A673 (cell line): ENCODE measurements around the gene OSBP2. TPM values are rescaled to one million over a fixed set of nuclear protein-coding genes. Genes with fewer than 3 reads are reported as not detected.

Experiments
- BruUV-seq: library from RNA; stranded (reverse); fragments of 400-500 nt; replicated peaks from 2 replicates; lab custom pipeline; 2021; lab: Mats Ljungman, UMichigan
- CTCF ChIA-PET: fragments of 300-600 bp; sonication (Branson Sonifier 250); formaldehyde crosslinking; loops from one replicate; lab custom pipeline; 2022; ENCODE audit warnings: antibody characterized with exemption; lab: Charles Lee
- POLR2A ChIA-PET: fragments of 300-600 bp; sonication (Branson Sonifier 250); formaldehyde crosslinking; loops from one replicate; lab custom pipeline; 2022; ENCODE audit warnings: antibody characterized with exemption; ENCODE audit not compliant: low non-redundant PET; lab: Charles Lee
- DNase-seq: peaks from one replicate; pipeline ENCODE4 v3.0.0-alpha.2; 2015; ENCODE audit warnings: low spot score
- H3K27ac ChIP-seq: fragments of 200-600 bp; sonication (generic); 2 replicates; pipeline ENCODE4 v1.5.1; 2016; ENCODE audit warnings: mixed run types, low read depth, mild to moderate bottlenecking, mixed read lengths, antibody characterized with exemption, low read length; ENCODE audit not compliant: poor library complexity, severe bottlenecking
- H3K27me3 ChIP-seq: fragments of 200-600 bp; sonication (generic); replicated peaks from 2 replicates; pipeline ENCODE4 v1.6.1; 2017; ENCODE audit warnings: mixed run types, low read depth, mild to moderate bottlenecking, mixed read lengths, antibody characterized with exemption, low read length; ENCODE audit not compliant: insufficient read depth, poor library complexity
- H3K36me3 ChIP-seq: fragments of 200-600 bp; sonication (generic); 2 replicates; pipeline ENCODE4 v1.6.1; 2016; ENCODE audit warnings: mixed run types, mild to moderate bottlenecking, mixed read lengths, antibody characterized with exemption, low read length; ENCODE audit not compliant: insufficient read depth, poor library complexity, severe bottlenecking
- H3K4me1 ChIP-seq: fragments of 200-600 bp; sonication (generic); 2 replicates; pipeline ENCODE4 v1.6.1; 2017; ENCODE audit warnings: mixed run types, mild to moderate bottlenecking, mixed read lengths, antibody characterized with exemption, low read length; ENCODE audit not compliant: insufficient read depth, poor library complexity, severe bottlenecking
- H3K4me3 ChIP-seq: fragments of 200-600 bp; sonication (generic); 2 replicates; pipeline ENCODE4 v1.5.1; 2016; ENCODE audit warnings: low read depth, mixed run types, mild to moderate bottlenecking, mixed read lengths, low read length; ENCODE audit not compliant: poor library complexity, severe bottlenecking
- H3K9me3 ChIP-seq: fragments of 200-600 bp; sonication (generic); 2 replicates; pipeline ENCODE4 v1.6.1; 2016; ENCODE audit warnings: mixed run types, low read depth, mild to moderate bottlenecking, mixed read lengths, antibody characterized with exemption, low read length; ENCODE audit not compliant: poor library complexity, severe bottlenecking
- EZH2 ChIP-seq: fragments of 200-600 bp; sonication (generic); IDR thresholded peaks from 2 replicates; pipeline ENCODE4 v1.6.1; 2017; ENCODE audit warnings: borderline replicate concordance, low read depth, mild to moderate bottlenecking, mixed read lengths, antibody characterized with exemption, low read length; ENCODE audit not compliant: poor library complexity, severe bottlenecking
- intact Hi-C: fragments of 100-400 bp; cut with micrococcal nuclease; formaldehyde crosslinking; loops from one replicate; pipeline ENCODE4 v1.10.0; 2022; ENCODE audit not compliant: unreplicated experiment
- total RNA-seq: library from RNA; stranded (reverse); gene quantifications from 2 replicates; pipeline ENCODE4 v1.2.3, GENCODE V29; 2021
- TF ChIP-seq, protein P1 (sequence below): fragments of 300-800, 200-600 bp; sonication (generic); conservative IDR thresholded peaks from 2 replicates; pipeline ENCODE4 v1.5.1; 2017; ENCODE audit warnings: low read depth, mild to moderate bottlenecking, antibody characterized with exemption, low read length, moderate library complexity, mixed read lengths

The OSBP2 gene
- total RNA-seq, 1 experiment from 2014 or later = 1.8 TPM

DNA sequence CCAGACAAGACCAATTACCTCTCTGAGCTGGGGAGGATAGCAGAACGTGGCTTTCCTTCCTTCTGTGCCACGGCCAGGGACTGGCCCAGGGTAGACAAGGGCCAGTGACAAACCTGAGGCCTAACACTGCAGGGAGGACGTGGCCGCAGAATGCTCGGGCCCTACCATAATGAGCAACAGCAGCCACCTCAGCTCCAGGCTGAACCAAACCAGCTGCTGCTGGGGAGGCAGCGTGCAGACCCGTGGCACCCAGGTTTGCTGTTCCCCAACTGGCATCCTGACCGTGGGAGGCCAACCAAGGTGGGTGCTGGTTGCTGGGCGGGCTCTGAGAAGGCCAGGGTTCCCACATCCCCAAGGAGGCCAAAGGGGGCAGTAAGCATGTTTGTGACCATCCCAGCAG is 190.9 kb downstream of the OSBP2 start:
- BruUV-seq = no TSS peak
- CTCF ChIA-PET = no interaction called here
- POLR2A ChIA-PET = no interaction called here
- peaks cover 10% of the 10 kb centered on the region for H3K4me1 ChIP-seq
- no peaks in the 10 kb centered on the region for H3K27me3 ChIP-seq
- DNase-seq = no peak
- no peaks in the 10 kb centered on the region for H3K36me3 ChIP-seq
- TF ChIP-seq, protein P1, sequence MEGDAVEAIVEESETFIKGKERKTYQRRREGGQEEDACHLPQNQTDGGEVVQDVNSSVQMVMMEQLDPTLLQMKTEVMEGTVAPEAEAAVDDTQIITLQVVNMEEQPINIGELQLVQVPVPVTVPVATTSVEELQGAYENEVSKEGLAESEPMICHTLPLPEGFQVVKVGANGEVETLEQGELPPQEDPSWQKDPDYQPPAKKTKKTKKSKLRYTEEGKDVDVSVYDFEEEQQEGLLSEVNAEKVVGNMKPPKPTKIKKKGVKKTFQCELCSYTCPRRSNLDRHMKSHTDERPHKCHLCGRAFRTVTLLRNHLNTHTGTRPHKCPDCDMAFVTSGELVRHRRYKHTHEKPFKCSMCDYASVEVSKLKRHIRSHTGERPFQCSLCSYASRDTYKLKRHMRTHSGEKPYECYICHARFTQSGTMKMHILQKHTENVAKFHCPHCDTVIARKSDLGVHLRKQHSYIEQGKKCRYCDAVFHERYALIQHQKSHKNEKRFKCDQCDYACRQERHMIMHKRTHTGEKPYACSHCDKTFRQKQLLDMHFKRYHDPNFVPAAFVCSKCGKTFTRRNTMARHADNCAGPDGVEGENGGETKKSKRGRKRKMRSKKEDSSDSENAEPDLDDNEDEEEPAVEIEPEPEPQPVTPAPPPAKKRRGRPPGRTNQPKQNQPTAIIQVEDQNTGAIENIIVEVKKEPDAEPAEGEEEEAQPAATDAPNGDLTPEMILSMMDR = no peak
- TF ChIP-seq EZH2 = no peak
- intact Hi-C loops = no loop called here
- H3K4me3 ChIP-seq = no peak overlapping the region
- no peaks in the 10 kb centered on the region for H3K9me3 ChIP-seq
- no peak overlapping the region for H3K27ac ChIP-seq

DNA sequence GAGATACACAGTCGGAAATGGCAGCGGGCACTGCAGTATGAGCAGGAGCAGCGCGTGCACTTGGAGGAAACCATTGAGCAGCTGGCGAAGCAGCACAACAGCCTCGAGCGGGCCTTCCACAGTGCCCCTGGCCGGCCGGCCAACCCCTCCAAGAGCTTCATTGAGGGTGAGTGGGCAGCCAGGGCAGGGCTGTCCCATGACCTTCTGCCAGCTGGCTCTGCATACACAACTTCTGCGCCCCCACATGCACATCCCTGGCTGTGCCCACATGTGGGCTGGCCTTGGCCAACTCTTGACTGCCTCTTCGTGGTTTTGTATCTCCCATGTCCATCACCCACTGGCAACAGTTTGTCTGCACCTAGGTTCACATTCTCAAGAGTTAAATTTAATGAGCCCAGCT is 192.8 kb downstream of the OSBP2 start:
- intact Hi-C loops = no loop called here
- no peaks in the 10 kb centered on the region for H3K9me3 ChIP-seq
- TF ChIP-seq, protein P1 = no peak
- no peak for TF ChIP-seq EZH2
- BruUV-seq = no TSS peak
- POLR2A ChIA-PET = no interaction called here
- no peak overlapping the region for H3K4me3 ChIP-seq
- H3K4me1 ChIP-seq = no peaks in the 10 kb centered on the region
- no peak overlapping the region for H3K27ac ChIP-seq
- CTCF ChIA-PET = no interaction called here
- H3K36me3 ChIP-seq = no peaks in the 10 kb centered on the region
- H3K27me3 ChIP-seq = no peaks in the 10 kb centered on the region
- DNase-seq = no peak

DNA sequence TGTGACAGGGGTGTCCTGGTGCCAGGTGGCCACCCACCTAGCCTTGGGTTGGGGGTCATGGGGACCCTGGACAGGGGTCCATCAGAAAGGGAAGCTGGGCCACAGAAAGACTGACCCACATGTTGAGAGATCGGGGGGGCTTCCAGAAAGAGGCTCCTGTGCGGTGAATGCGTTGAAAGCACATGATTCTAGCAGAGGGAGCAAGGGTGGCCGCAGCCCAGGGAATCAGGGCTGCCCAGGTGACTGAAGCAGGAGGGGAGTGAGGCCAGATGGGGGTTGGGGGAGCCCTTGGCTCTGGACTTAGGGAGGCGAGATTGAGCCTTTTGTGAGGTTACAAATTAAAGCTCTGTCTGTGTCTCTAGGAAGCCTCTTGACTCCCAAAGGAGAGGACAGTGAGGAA is 193.2 kb downstream of the OSBP2 start:
- ChIA-PET CTCF (no interaction called here), POLR2A (no interaction called here)
- intact Hi-C loops = no loop called here
- Histone ChIP-seq H3K27me3 (no peaks in the 10 kb centered on the region), H3K27ac (no peak overlapping the region), H3K4me1 (no peaks in the 10 kb centered on the region), H3K36me3 (no peaks in the 10 kb centered on the region), H3K9me3 (no peaks in the 10 kb centered on the region), H3K4me3 (no peak overlapping the region)
- no TSS peak for BruUV-seq
- TF ChIP-seq, protein P1 = no peak
- TF ChIP-seq EZH2 = no peak
- DNase-seq = no peak
